OCI-LY1 (cell line): ENCODE measurements around the gene PPP1R7.

Experiments
- H2AFZ ChIP-seq: fragments of 200-600 bp; sonication (generic), shearing (Covaris generic); 2 replicates; pipeline ENCODE4 v1.6.0; 2014; ENCODE audit warnings: antibody characterized with exemption, mild to moderate bottlenecking, low read length
- H3F3A ChIP-seq: fragments of 200-600 bp; sonication (generic), shearing (Covaris generic); 2 replicates; pipeline ENCODE4 v1.6.0; 2014; ENCODE audit warnings: mild to moderate bottlenecking, antibody characterized with exemption, low read length, moderate library complexity; ENCODE audit not compliant: insufficient read depth
- H3K27ac ChIP-seq: fragments of 200-600 bp; sonication (generic); 2 replicates; pipeline ENCODE4 v1.5.1; 2014; ENCODE audit warnings: low read length, mixed run types, mild to moderate bottlenecking, low read depth; ENCODE audit not compliant: poor library complexity, severe bottlenecking
- H3K27me3 ChIP-seq: fragments of 200-600 bp; sonication (generic); 2 replicates; pipeline ENCODE4 v1.6.0; 2014; ENCODE audit warnings: antibody characterized with exemption, mild to moderate bottlenecking, low read length, moderate library complexity; ENCODE audit not compliant: insufficient read depth
- H3K36me3 ChIP-seq: fragments of 200-600 bp; sonication (generic); 2 replicates; pipeline ENCODE4 v1.6.1; 2014; ENCODE audit warnings: mild to moderate bottlenecking, antibody characterized with exemption, low read length, moderate library complexity, mixed read lengths; ENCODE audit not compliant: insufficient read depth
- H3K4me1 ChIP-seq: fragments of 200-600 bp; sonication (generic); 2 replicates; pipeline ENCODE4 v1.5.1; 2014; ENCODE audit warnings: mild to moderate bottlenecking, low read length, moderate library complexity; ENCODE audit not compliant: insufficient read depth, severe bottlenecking
- H3K4me2 ChIP-seq: fragments of 200-600 bp; sonication (generic), shearing (Covaris generic); 2 replicates; pipeline ENCODE4 v1.6.1; 2014; ENCODE audit warnings: low read length
- H3K4me3 ChIP-seq: fragments of 200-600 bp; sonication (generic); 2 replicates; pipeline ENCODE4 v1.5.1; 2014; ENCODE audit warnings: low read length, low read depth, mild to moderate bottlenecking, mixed read lengths; ENCODE audit not compliant: poor library complexity, severe bottlenecking
- H3K79me2 ChIP-seq: fragments of 200-600 bp; shearing (Covaris generic); 2 replicates; pipeline ENCODE4 v1.6.1; 2016; ENCODE audit warnings: mixed run types, low read length, mixed read lengths; ENCODE audit not compliant: insufficient read depth
- H3K9ac ChIP-seq: fragments of 200-600 bp; sonication (generic), shearing (Covaris generic); 2 replicates; pipeline ENCODE4 v1.6.1; 2014; ENCODE audit warnings: mild to moderate bottlenecking, low read length, mixed read lengths
- H3K9me2 ChIP-seq: fragments of 200-600 bp; sonication (generic), shearing (Covaris generic); 2 replicates; pipeline ENCODE4 v1.6.1; 2014; ENCODE audit warnings: low read depth, mild to moderate bottlenecking, low read length, mixed read lengths
- H3K9me3 ChIP-seq: fragments of 200-600 bp; shearing (Covaris generic); 2 replicates; pipeline ENCODE4 v1.6.1; 2014; ENCODE audit warnings: low read length, mixed read lengths
- H4K20me1 ChIP-seq: fragments of 200-600 bp; sonication (generic), shearing (Covaris generic); 2 replicates; pipeline ENCODE4 v1.6.0; 2016; ENCODE audit warnings: mild to moderate bottlenecking, low read length; ENCODE audit not compliant: insufficient read depth
- EZH2 ChIP-seq: fragments of 200-600 bp; sonication (generic), shearing (Covaris generic); IDR thresholded peaks from 2 replicates; pipeline ENCODE4 v1.8.0; 2017; ENCODE audit warnings: borderline replicate concordance, mixed run types, mild to moderate bottlenecking, antibody characterized with exemption, low read length, moderate library complexity, mixed read lengths
- TF ChIP-seq, protein P1 (sequence below): fragments of 200-600 bp; sonication (generic), shearing (Covaris generic); IDR thresholded peaks from 2 replicates; pipeline ENCODE4 v1.5.1; 2017; ENCODE audit warnings: mild to moderate bottlenecking, antibody characterized with exemption, low read length, moderate library complexity, mixed read lengths

PPP1R7 gene

DNA sequence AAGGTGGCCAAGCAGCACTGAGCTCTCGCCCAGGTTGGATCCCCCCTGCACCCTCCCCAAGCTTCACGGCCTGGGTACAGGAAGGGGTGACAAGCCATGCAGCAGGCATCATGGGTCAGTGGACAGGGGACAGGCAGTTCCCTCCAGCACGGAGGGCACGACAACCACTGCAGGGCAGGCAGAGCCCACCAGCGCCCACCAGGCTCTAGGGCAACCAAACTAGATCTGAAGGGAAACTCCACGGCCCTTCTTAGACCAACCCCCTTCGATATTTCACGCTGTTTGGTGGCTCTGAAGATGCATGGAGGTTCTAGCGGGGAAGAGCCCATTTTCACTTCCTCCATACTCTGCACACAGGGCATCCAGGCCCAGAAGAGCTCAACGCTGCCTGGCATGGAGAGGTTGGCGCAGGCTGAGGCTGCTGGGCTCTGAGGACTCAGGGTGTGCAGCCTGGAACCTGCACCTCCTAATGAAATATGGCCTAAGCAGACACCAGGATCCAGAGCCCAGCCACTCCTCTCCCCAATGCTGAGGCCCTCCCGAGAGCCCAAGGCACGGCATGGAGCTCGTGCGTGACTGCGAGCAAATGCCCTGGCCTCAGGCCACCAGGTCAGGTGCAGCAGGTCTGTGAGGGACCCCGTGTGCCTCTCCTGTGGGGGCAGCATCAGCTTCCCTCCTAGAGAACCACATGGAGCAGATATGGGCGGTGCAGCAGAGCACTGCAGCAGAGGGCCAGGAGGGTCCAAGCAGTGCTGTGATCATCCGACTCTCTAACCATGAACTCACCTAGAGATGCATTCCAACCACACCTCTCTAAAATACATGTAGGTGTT, 39.4 kb upstream of the PPP1R7 start:
- no peaks in the 10 kb centered on the region for H3K9me2 ChIP-seq
- H3K9me3 ChIP-seq = no peaks in the 10 kb centered on the region
- TF ChIP-seq, protein P1, sequence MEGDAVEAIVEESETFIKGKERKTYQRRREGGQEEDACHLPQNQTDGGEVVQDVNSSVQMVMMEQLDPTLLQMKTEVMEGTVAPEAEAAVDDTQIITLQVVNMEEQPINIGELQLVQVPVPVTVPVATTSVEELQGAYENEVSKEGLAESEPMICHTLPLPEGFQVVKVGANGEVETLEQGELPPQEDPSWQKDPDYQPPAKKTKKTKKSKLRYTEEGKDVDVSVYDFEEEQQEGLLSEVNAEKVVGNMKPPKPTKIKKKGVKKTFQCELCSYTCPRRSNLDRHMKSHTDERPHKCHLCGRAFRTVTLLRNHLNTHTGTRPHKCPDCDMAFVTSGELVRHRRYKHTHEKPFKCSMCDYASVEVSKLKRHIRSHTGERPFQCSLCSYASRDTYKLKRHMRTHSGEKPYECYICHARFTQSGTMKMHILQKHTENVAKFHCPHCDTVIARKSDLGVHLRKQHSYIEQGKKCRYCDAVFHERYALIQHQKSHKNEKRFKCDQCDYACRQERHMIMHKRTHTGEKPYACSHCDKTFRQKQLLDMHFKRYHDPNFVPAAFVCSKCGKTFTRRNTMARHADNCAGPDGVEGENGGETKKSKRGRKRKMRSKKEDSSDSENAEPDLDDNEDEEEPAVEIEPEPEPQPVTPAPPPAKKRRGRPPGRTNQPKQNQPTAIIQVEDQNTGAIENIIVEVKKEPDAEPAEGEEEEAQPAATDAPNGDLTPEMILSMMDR = no peak; the same call in 1 of the 2 replicates
- TF ChIP-seq EZH2 = no peak
- H3K4me2 ChIP-seq = peak overlapping the region; percentile 38
- peak overlapping the region; percentile 88 for H3K27ac ChIP-seq
- H3K79me2 ChIP-seq = no peaks in the 10 kb centered on the region
- H2AFZ ChIP-seq = no peak overlapping the region
- no peaks in the 10 kb centered on the region for H3K27me3 ChIP-seq
- H3K9ac ChIP-seq = peak overlapping the region; percentile 42; the same call in 1 of the 2 replicates
- no peaks in the 10 kb centered on the region for H4K20me1 ChIP-seq
- H3F3A ChIP-seq = peaks cover 4% of the 10 kb centered on the region; the same call in 1 of the 2 replicates
- peak overlapping the region; percentile 5 for H3K4me3 ChIP-seq
- peaks cover 51% of the 10 kb centered on the region for H3K4me1 ChIP-seq
- peaks cover 44% of the 10 kb centered on the region for H3K36me3 ChIP-seq

- Histone ChIP-seq H3K4me3 (peak overlapping the region; percentile 5), H3K27ac (peak overlapping the region; percentile 88), H3K4me1 (peaks cover 48% of the 10 kb centered on the region), H3K9me2 (no peaks in the 10 kb centered on the region), H3K4me2 (peak overlapping the region; percentile 38), H3F3A (peaks cover 4% of the 10 kb centered on the region; the same call in 1 of the 2 replicates), H4K20me1 (no peaks in the 10 kb centered on the region), H3K9me3 (no peaks in the 10 kb centered on the region), H3K9ac (peak overlapping the region; percentile 42), H3K79me2 (no peaks in the 10 kb centered on the region), H3K36me3 (peaks cover 49% of the 10 kb centered on the region), H3K27me3 (no peaks in the 10 kb centered on the region), H2AFZ (no peak overlapping the region)
- TF ChIP-seq EZH2 = no peak
- TF ChIP-seq, protein P1 = no peak
These were observed 38.8 kb upstream of the PPP1R7 start for GRCh38 chr2:241111440-241111805.

- H3F3A ChIP-seq = peaks cover 4% of the 10 kb centered on the region; the same call in 1 of the 2 replicates
- TF ChIP-seq EZH2 = no peak
- TF ChIP-seq, protein P1 = no peak
- H3K9ac ChIP-seq = peak overlapping the region; percentile 42
- no peak overlapping the region for H2AFZ ChIP-seq
- H3K4me3 ChIP-seq = no peak overlapping the region
- H3K79me2 ChIP-seq = no peaks in the 10 kb centered on the region
- peaks cover 45% of the 10 kb centered on the region for H3K36me3 ChIP-seq
- H3K9me3 ChIP-seq = no peaks in the 10 kb centered on the region
- H4K20me1 ChIP-seq = no peaks in the 10 kb centered on the region
- peak overlapping the region; percentile 88 for H3K27ac ChIP-seq
- peak overlapping the region; percentile 38; the same call in 1 of the 2 replicates for H3K4me2 ChIP-seq
- H3K27me3 ChIP-seq = no peaks in the 10 kb centered on the region
- H3K9me2 ChIP-seq = no peaks in the 10 kb centered on the region
- peaks cover 48% of the 10 kb centered on the region for H3K4me1 ChIP-seq
These were observed 38.2 kb upstream of the PPP1R7 start for GRCh38 chr2:241112046-241112445.
